Left renal pelvis (tissue), 4 donors: ENCODE results near the gene CPT1A. TPM values are rescaled to one million over a fixed set of nuclear protein-coding genes. Genes with fewer than 3 reads are reported as not detected.

ENCODE experiments used
- DNase-seq, 4 donors: peaks; one replicate each; pipeline ENCODE4 v3.0.0-alpha.2; 2013; ENCODE audit warnings: low read depth in 4 of 4, low spot score in 3 of 4
- polyA plus RNA-seq, 4 donors: library from polyadenylated mRNA; unstranded; fragments of 120-200 nt; gene quantifications; one replicate each; pipeline ENCODE4 v1.2.1, GENCODE V29; 2013; ENCODE audit not compliant: insufficient read length in 4 of 4

Gene CPT1A
- polyA plus RNA-seq, 4 donors, result 29.1 to 36.5 (median 32.5) TPM

GRCh38 chr11:68854273-68854958 is 12.7 kb upstream of the CPT1A start:
- DNase-seq, result no peak

GRCh38 chr11:68852628-68853027 is 10.9 kb upstream of the CPT1A start:
- no peak for DNase-seq

GRCh38 chr11:68848429-68848828 is 6.7 kb upstream of the CPT1A start:
- DNase-seq, result no peak

GRCh38 chr11:68847395-68847794 is 5.7 kb upstream of the CPT1A start:
- DNase-seq, result no peak

GRCh38 chr11:68845351-68846002 is 3.8 kb upstream of the CPT1A start:
- no peak for DNase-seq

GRCh38 chr11:68844801-68845200 is 3.1 kb upstream of the CPT1A start:
- no peak for DNase-seq

GRCh38 chr11:68844376-68844775 is 2.7 kb upstream of the CPT1A start:
- no peak for DNase-seq

GRCh38 chr11:68843703-68844312 is 2.1 kb upstream of the CPT1A start:
- no peak for DNase-seq

GRCh38 chr11:68843052-68843561 is 1.4 kb upstream of the CPT1A start:
- no peak for DNase-seq

- no peak for DNase-seq
Observed at GRCh38 chr11:68842427-68843051, 823 bp upstream of the CPT1A start.

- no peak for DNase-seq
Observed at GRCh38 chr11:68840661-68841653, 759 bp downstream of the CPT1A start.

- no peak for DNase-seq
Observed at GRCh38 chr11:68839911-68840641, 1.6 kb downstream of the CPT1A start.

- DNase-seq, result peak in 2 of 4 donors; percentile 84 to 86
Observed at GRCh38 chr11:68839054-68839865, 2.5 kb downstream of the CPT1A start.

GRCh38 chr11:68838572-68838964 is 3.1 kb downstream of the CPT1A start:
- DNase-seq, result no peak

- DNase-seq, result no peak
Observed at GRCh38 chr11:68837583-68838571, 3.8 kb downstream of the CPT1A start.

GRCh38 chr11:68835749-68836148 is 6.0 kb downstream of the CPT1A start:
- no peak for DNase-seq

- DNase-seq, result no peak
Observed at GRCh38 chr11:68835328-68835727, 6.4 kb downstream of the CPT1A start.
